Omental fat pad (tissue), 4 donors: ENCODE results near the gene ACSS3. TPM values are rescaled to one million over a fixed set of nuclear protein-coding genes. Genes with fewer than 3 reads are reported as not detected.

Source experiments
- ATAC-seq: fragments of 150-250 bp; one replicate; pipeline ENCODE4 v1.9.1; 2016; ENCODE audit warnings: mild to moderate bottlenecking, moderate library complexity; ENCODE audit not compliant: low FRiP score
- DNase-seq: peaks from one replicate; pipeline ENCODE4 v3.0.0-alpha.2; 2019; ENCODE audit warnings: low spot score
- total RNA-seq, 4 donors: library from RNA; depleted of rRNA; stranded (reverse); fragments of >200 nt; gene quantifications; one replicate each; pipeline ENCODE4 v1.1.0, GENCODE V29; 2016
- TF ChIP-seq, protein P1 (sequence below), 3 donors: fragments of 450-650 bp; IDR thresholded peaks; one replicate each; pipeline ENCODE4 v1.5.1; 2016 to 2017; ENCODE audit warnings: antibody characterized with exemption in 3 of 3, mild to moderate bottlenecking in 3 of 3, moderate library complexity in 2 of 3

ACSS3 gene
- total RNA-seq, 4 donors from 2014 or later: 38.8 to 102 (median 57.9) TPM

DNA sequence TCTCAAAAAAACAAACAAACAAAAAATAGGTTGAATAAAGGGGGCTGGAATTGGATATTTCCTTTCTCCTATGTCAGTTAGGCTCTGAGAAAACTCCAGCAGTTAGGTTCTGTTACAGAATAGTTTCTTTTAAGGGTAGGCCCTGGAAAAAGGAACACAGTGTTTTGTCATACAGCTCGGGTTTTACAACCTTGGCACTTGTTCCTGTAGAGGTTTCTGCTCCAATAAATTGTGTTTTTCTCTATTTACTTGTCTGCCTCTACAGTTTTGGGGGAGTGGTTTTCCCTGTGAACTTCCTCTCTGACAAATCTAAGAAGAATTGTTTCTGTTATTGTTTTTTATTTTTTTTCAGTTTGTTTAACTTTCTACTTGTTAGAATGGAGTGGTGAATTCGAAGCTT is 167.6 kb downstream of the ACSS3 start:
- TF ChIP-seq, protein P1, sequence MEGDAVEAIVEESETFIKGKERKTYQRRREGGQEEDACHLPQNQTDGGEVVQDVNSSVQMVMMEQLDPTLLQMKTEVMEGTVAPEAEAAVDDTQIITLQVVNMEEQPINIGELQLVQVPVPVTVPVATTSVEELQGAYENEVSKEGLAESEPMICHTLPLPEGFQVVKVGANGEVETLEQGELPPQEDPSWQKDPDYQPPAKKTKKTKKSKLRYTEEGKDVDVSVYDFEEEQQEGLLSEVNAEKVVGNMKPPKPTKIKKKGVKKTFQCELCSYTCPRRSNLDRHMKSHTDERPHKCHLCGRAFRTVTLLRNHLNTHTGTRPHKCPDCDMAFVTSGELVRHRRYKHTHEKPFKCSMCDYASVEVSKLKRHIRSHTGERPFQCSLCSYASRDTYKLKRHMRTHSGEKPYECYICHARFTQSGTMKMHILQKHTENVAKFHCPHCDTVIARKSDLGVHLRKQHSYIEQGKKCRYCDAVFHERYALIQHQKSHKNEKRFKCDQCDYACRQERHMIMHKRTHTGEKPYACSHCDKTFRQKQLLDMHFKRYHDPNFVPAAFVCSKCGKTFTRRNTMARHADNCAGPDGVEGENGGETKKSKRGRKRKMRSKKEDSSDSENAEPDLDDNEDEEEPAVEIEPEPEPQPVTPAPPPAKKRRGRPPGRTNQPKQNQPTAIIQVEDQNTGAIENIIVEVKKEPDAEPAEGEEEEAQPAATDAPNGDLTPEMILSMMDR (IDR thresholded peaks at IDR 0.05): no peak
- ATAC-seq: no peak

DNA sequence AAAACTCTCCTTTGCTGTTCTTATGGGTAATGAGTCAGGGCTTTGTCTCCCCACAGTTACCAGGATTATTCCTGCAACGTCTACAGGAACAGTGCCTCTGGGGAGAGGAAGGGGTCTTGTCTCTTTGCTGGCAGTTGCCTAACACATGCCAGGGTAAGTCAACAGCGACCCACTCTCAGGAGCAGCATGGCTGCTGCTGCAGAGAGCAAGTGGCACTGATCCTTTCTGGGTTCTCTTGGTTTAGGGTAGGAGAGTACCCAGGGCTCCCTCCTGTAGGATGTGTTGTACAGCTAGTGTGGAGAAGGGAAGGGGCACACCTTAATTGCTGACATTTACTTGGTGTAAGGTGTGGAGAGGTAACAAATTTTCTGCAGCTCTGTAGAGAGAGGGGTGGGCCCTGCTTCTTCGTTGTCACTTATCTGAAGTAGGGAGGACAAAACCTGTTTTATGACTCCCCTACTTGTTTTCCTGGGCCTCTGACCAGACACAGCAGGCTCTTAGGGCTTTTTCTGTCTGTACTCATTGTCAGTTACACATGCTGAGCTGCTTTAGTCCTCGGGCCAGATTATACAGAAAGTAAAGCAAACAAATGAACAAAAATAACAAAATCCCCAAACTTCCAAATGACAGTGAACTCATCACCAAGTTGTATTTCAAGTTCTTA is 168.2 kb downstream of the ACSS3 start:
- ATAC-seq: no peak
- TF ChIP-seq, protein P1 (IDR thresholded peaks at IDR 0.05): no peak
- DNase-seq: no peak

More for the DNA sequence above, 167.6 kb downstream of the ACSS3 start:
- DNase-seq: no peak

DNA sequence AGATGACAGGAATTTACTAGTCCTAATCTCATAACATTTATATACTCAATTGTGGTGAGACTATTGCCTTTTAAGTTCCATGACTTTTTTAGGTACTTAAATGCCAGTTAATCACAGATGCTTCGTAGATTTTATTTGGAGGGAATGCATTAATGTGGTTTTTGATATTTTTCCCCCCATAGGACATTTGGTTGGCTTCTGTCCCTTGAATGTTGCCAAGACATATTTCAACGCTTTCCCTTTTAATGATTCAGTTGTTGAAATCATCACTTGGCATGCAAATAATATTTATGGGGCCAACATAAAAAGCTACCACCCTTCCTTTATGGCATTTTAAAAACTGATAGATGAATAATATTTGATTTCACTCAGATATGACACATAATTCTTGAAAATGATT is 172.1 kb downstream of the ACSS3 start:
- DNase-seq (no peak), ATAC-seq (no peak)
- TF ChIP-seq, protein P1 (IDR thresholded peaks at IDR 0.05): no peak

DNA sequence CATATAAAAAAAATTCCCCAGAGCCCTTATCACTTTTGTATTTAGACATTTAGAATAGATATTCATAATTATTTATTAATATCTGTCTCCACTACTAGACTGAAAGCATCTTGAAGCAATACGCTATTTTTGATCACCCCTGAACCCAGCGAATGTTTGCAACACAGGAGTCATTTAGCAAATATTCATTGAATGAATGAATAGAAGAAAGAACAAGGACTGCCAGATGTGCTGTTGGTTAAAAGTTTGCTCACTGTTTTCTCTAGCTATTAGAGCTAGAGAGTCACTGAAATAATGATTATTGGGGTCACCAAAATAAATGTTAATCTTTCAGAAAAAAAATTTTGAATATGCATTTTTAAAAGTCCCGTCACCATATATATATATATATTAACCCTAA is 174.3 kb downstream of the ACSS3 start:
- ATAC-seq: no peak
- TF ChIP-seq, protein P1 (IDR thresholded peaks at IDR 0.05): no peak
- no peak for DNase-seq

DNA sequence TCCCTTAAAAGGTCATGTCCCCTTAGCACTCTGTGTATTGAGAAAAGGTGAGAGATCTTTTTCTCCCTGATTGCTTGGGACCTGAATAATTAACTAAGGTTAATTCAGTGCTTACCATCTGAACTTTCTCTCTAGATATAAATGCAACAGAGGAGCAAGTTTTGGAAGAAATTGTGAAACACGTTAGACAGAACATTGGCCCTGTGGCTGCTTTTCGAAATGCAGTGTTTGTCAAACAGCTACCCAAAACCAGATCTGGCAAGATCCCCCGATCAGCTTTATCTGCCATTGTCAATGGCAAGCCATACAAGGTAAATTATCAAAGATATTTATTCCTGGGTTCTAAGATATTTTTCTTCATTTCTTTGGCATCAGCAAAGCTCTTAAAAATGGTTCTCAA is 175.5 kb downstream of the ACSS3 start:
- TF ChIP-seq, protein P1 (IDR thresholded peaks at IDR 0.05): no peak
- ATAC-seq (no peak), DNase-seq (no peak)

DNA sequence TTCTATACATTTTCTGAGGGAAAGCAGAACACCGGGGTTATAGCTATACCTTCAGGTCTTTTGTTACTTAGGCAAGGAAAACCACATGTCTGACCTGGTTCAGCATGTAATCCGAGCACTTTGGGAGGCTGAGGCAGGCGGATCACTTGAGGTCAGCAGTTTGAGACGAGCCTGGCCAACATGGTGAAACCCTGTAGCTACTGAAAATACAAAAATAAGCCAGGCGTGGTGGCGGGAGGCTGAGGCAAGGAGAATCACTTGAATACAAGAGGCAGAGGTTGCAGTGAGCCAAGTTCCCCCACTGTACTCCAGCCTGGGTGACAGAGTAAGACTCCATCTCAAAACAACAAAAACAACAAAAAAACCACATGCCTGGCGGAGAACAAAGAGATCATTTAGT is 177.6 kb downstream of the ACSS3 start:
- ATAC-seq (no peak), DNase-seq (no peak)
- TF ChIP-seq, protein P1 (IDR thresholded peaks at IDR 0.05): no peak

DNA sequence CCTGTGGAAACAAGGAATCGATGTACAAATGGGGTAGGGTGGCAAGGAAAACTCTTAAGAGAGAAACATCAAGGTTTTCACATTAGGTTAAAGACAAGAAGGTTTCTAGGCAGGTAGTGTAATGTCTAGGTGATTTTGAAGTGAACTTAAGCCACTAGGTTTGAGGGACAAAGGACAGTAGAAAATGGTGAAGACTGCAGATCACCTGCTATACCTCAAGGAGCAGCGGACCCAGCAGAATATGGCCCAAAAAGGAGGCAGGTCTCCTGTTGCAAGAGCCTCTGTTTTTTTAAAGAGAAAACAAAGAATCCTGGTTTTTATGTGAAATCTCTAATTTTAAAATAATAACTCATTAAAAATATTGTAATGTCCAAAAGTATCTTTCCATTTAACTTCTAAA is 178.1 kb downstream of the ACSS3 start:
- ATAC-seq (no peak), DNase-seq (no peak)
- TF ChIP-seq, protein P1 (IDR thresholded peaks at IDR 0.05): no peak
